OCI-LY3 (cell line): ENCODE results near the gene NEDD8.
"Not testable (repeated sequence)": the region's sequence is repeated elsewhere in the genome, so short reads cannot be mapped to it uniquely, and the experiment has no call there.

Experiments
- H2AFZ ChIP-seq: fragments of 200-600, 300-600 bp; shearing (Covaris generic); 2 replicates; pipeline ENCODE4 v1.6.0; 2014; ENCODE audit warnings: antibody characterized with exemption, low read depth, low read length
- H3K27ac ChIP-seq: fragments of 200-600, 300-600 bp; sonication (generic); 2 replicates; pipeline ENCODE4 v1.5.1; 2014; ENCODE audit warnings: mild to moderate bottlenecking, low read length, moderate library complexity, mixed read lengths
- H3K27me3 ChIP-seq: fragments of 200-600, 300-600 bp; sonication (generic); 2 replicates; pipeline ENCODE4 v1.6.1; 2014; ENCODE audit warnings: low read depth, low read length, mixed read lengths
- H3K36me3 ChIP-seq: fragments of 200-600, 300-600 bp; sonication (generic); replicated peaks from 2 replicates; pipeline ENCODE3; 2014; ENCODE audit warnings: low read depth, low read length, mixed read lengths
- H3K4me1 ChIP-seq: fragments of 300-600, 200-600 bp; sonication (generic); 2 replicates; pipeline ENCODE4 v1.6.1; 2014; ENCODE audit warnings: low read length, mixed read lengths
- H3K4me2 ChIP-seq: fragments of 200-600, 300-600 bp; sonication (generic); 2 replicates; pipeline ENCODE4 v1.6.1; 2014; ENCODE audit warnings: low read length, mixed read lengths
- H3K4me3 ChIP-seq: fragments of 300-600, 200-600 bp; sonication (generic); 2 replicates; pipeline ENCODE4 v1.5.1; 2014; ENCODE audit warnings: antibody characterized with exemption, mild to moderate bottlenecking, low read length, moderate library complexity
- H3K79me2 ChIP-seq: fragments of 300-600, 200-600 bp; shearing (Covaris generic); 2 replicates; pipeline ENCODE4 v1.6.1; 2014; ENCODE audit warnings: mild to moderate bottlenecking, low read length, mixed read lengths
- H3K9ac ChIP-seq: fragments of 300-600, 200-600 bp; shearing (Covaris generic); 2 replicates; pipeline ENCODE4 v1.6.0; 2014; ENCODE audit warnings: mild to moderate bottlenecking, low read length, moderate library complexity
- H3K9me3 ChIP-seq: fragments of 200-600, 300-600 bp; shearing (Covaris generic); 2 replicates; pipeline ENCODE4 v1.6.1; 2014; ENCODE audit warnings: low read length, mixed read lengths; ENCODE audit not compliant: insufficient read depth
- H4K20me1 ChIP-seq: fragments of 200-600, 300-600 bp; sonication (generic); 2 replicates; pipeline ENCODE4 v1.6.1; 2016; ENCODE audit warnings: low read length, mixed read lengths; ENCODE audit not compliant: insufficient read depth
- CTCF ChIP-seq: fragments of 200-600, 300-600 bp; sonication (generic); IDR thresholded peaks from 2 replicates; pipeline ENCODE4 v1.5.1; 2014; ENCODE audit warnings: antibody characterized with exemption, low read length, low read depth
- EZH2phosphoT487 ChIP-seq: fragments of 200-600 bp; shearing (Covaris generic); IDR thresholded peaks from 2 replicates; pipeline ENCODE4 v1.6.1; 2018; ENCODE audit warnings: antibody characterized with exemption, mixed run types, low read depth

Gene NEDD8

GRCh38 chr14:24249230-24250021 lies 17.3 kb upstream of the NEDD8 start:
- Histone ChIP-seq H3K9ac (no peak overlapping the region), H3K27me3 (no peaks in the 10 kb centered on the region), H4K20me1 (no peaks in the 10 kb centered on the region), H3K4me3 (no peak overlapping the region), H2AFZ (no peak overlapping the region), H3K27ac (no peak overlapping the region), H3K4me2 (no peak overlapping the region), H3K4me1 (peaks cover 30% of the 10 kb centered on the region), H3K79me2 (no peaks in the 10 kb centered on the region), H3K36me3 (no peaks in the 10 kb centered on the region), H3K9me3 (no peaks in the 10 kb centered on the region)
- TF ChIP-seq EZH2phosphoT487 (no peak), CTCF (no peak)

DNA sequence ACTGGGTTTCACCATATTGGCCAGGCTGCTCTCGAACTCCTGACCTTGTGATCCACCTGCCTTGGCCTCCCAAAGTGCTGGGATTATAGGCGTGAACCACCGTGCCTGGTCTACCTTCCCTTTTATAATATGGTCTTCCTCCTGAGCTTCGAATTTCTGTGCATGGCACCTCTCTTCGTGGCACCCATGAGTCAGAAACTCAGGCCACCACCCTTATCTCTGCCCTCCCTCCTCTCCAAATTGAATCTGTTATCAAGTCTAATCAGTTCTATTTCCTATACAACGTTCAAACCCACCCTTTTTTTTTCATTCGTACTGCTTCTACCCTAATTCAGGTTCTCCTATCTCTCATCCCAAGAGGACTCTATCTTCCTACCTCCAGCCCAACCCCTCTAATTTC lies 15.3 kb upstream of the NEDD8 start:
- no peak overlapping the region for H2AFZ ChIP-seq
- no peak overlapping the region for H3K4me3 ChIP-seq
- H3K36me3 ChIP-seq, result no peaks in the 10 kb centered on the region
- H3K27ac ChIP-seq, result no peak overlapping the region
- H3K9ac ChIP-seq, result no peak overlapping the region
- H3K4me1 ChIP-seq, result peaks cover 36% of the 10 kb centered on the region
- H3K9me3 ChIP-seq, result no peaks in the 10 kb centered on the region
- 0 out of 2 replicates have a peak overlapping the region, but pooled peaks have one; percentile 5 for H3K4me2 ChIP-seq
- TF ChIP-seq EZH2phosphoT487 (no peak), CTCF (no peak)
- H3K79me2 ChIP-seq, result no peaks in the 10 kb centered on the region
- no peaks in the 10 kb centered on the region for H3K27me3 ChIP-seq
- no peaks in the 10 kb centered on the region for H4K20me1 ChIP-seq

DNA sequence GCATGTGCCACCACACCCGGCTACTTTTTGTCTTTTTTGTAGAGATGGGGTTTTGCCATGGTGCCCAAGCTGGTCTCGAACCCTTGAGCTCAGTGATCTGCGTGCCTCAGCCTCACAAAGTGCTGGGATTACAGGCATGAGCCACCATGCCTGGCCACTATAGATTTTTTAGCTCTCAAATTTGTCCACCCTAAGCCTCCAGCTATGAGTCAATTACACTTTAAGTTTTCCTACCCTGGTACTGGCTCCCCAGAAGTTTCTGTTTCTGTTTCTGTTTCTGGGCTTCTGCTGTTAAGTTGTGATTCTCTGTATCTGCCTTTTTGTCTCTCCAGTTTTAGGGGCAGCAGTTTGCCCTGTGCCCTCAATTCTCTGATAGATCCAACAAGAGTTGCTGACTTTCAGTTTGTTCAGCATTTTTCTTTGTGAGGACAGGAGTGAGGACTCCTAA lies 14.6 kb upstream of the NEDD8 start:
- Histone ChIP-seq H3K27ac (peak overlapping the region; percentile 24; the same call in 1 of the 2 replicates), H3K4me2 (peak overlapping the region; percentile 53)

GRCh38 chr14:24245350-24245749 lies 13.2 kb upstream of the NEDD8 start:
- not testable (repeated sequence) for H3K4me2 ChIP-seq, H3K36me3 ChIP-seq, H3K4me3 ChIP-seq, H3K27me3 ChIP-seq, H3K27ac ChIP-seq, H3K79me2 ChIP-seq, H3K9ac ChIP-seq, H3K9me3 ChIP-seq, H2AFZ ChIP-seq, H4K20me1 ChIP-seq
- peaks cover 31% of the 10 kb centered on the region for H3K4me1 ChIP-seq

More for the DNA sequence above, 14.6 kb upstream of the NEDD8 start:
- Histone ChIP-seq H3K9ac (peak overlapping the region; percentile 25; the same call in 1 of the 2 replicates), H3K4me3 (peak overlapping the region; percentile 28), H2AFZ (peak overlapping the region; percentile 23; the same call in 1 of the 2 replicates), H3K36me3 (no peaks in the 10 kb centered on the region), H3K27me3 (no peaks in the 10 kb centered on the region), H3K9me3 (no peaks in the 10 kb centered on the region), H3K79me2 (no peaks in the 10 kb centered on the region), H4K20me1 (peaks cover 2% of the 10 kb centered on the region; the same call in 1 of the 2 replicates), H3K4me1 (peaks cover 37% of the 10 kb centered on the region)
- TF ChIP-seq EZH2phosphoT487, result no peak
- no peak for TF ChIP-seq CTCF
